ENCODE data around the gene AQP2.

DNA sequence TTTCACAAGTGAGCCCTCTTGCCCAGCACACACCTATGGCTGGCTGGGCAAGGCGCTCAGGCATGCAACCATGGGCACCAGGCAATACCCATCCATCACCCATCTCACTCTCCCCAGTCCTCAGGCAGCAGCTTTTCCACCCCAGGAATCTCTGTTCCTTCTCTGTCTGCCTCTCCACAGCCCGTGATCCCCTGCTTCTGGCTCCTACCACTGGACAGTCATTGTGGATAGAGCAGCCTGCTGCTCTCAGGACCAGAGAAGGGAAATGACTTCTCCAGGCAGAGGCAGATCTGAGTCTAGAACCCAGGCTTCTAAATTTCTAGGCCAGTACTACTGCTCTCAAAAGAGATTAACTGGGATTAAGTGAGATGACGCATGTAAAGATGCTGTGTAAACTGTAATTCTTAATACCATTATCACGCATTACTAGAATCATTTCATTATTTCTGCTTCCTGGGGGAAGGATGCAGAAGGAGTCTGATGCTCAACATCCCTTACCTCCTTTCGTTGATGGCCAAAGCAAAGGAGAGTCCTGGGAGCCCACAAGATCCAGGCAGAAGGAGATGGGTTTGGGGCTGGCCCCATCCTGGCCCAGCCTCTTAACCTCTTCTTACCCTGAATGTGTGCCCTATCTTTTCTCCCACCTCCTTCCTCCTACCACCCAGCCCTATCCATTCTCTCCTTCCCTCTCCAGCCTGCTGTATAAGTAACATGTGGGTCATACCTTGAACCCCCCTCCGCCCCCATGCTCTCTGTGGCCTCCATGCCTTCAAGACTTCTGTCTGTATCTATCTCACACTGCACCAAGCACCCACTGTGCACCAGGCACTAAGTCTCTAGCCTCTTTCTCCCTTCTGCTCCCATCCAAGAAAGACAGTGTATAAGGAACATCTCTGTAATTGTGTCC lies 6.4 kb downstream of the AQP2 start:
- TF ChIP-seq, protein P1, sequence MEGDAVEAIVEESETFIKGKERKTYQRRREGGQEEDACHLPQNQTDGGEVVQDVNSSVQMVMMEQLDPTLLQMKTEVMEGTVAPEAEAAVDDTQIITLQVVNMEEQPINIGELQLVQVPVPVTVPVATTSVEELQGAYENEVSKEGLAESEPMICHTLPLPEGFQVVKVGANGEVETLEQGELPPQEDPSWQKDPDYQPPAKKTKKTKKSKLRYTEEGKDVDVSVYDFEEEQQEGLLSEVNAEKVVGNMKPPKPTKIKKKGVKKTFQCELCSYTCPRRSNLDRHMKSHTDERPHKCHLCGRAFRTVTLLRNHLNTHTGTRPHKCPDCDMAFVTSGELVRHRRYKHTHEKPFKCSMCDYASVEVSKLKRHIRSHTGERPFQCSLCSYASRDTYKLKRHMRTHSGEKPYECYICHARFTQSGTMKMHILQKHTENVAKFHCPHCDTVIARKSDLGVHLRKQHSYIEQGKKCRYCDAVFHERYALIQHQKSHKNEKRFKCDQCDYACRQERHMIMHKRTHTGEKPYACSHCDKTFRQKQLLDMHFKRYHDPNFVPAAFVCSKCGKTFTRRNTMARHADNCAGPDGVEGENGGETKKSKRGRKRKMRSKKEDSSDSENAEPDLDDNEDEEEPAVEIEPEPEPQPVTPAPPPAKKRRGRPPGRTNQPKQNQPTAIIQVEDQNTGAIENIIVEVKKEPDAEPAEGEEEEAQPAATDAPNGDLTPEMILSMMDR (IDR thresholded peaks at IDR 0.05) = no peak
- TF ChIP-seq POLR2AphosphoS5 (IDR thresholded peaks at IDR 0.05) (no peak), POLR2A (IDR thresholded peaks at IDR 0.05) (no peak)

Measured in breast epithelium (tissue), 3 donors.